Measurements from ENCODE around the gene XRCC4. TPM values are rescaled to one million over a fixed set of nuclear protein-coding genes. Genes with fewer than 3 reads are reported as not detected.

Gene XRCC4
- total and polyA plus RNA-seq, 9 of the 15 experiments (the other 6 are each of a cell fraction or from before 2014, with no cell fraction given) = 13.6 to 61.6 (median 22.4) TPM

- no peak for TF ChIP-seq ZBTB34 (CRISPR knock-in tag; IDR thresholded peaks at IDR 0.05)
- TF ChIP-seq TEAD4 (IDR thresholded peaks at IDR 0.05; ENCODE audit: low read length) = peak; percentile 53; the same call in 1 of the 2 replicates
- no peak for TF ChIP-seq TEAD4 (CRISPR knock-in tag; IDR thresholded peaks at IDR 0.05; ENCODE audit: borderline replicate concordance)
- TF ChIP-seq ARID1B (IDR thresholded peaks at IDR 0.05) = peak; percentile 52; the same call in 1 of the 2 replicates
- TF ChIP-seq ZNF766 (CRISPR knock-in tag; conservative IDR thresholded peaks at IDR 0.05) = 0 out of 2 replicates have a peak, but pooled peaks have one; percentile 50
- no peak for TF ChIP-seq MEF2D (tag; conservative IDR thresholded peaks at IDR 0.05; ENCODE audit: low read depth)
- no peak for TF ChIP-seq CBFB (CRISPR knock-in tag; IDR thresholded peaks at IDR 0.05)
- TF ChIP-seq CBFA2T3 (IDR thresholded peaks at IDR 0.05) = peak; percentile 58
- TF ChIP-seq EWSR1 (IDR thresholded peaks at IDR 0.05; ENCODE audit: borderline replicate concordance, low read depth, partially characterized antibody) = no peak
- TF ChIP-seq TAF7 (tag; IDR thresholded peaks at IDR 0.05) = no peak
- no peak for TF ChIP-seq NR3C1 (CRISPR knock-in tag; IDR thresholded peaks at IDR 0.05)
- no peak for TF ChIP-seq CBX5 (IDR thresholded peaks at IDR 0.05; ENCODE audit: borderline replicate concordance, low read depth)
- TF ChIP-seq MXD1 (CRISPR knock-in tag; IDR thresholded peaks at IDR 0.05; ENCODE audit: borderline replicate concordance, poor library complexity, severe bottlenecking) = no peak
- TF ChIP-seq ZKSCAN3 (CRISPR knock-in tag; IDR thresholded peaks at IDR 0.05) = no peak
- TF ChIP-seq CEBPG (CRISPR knock-in tag; IDR thresholded peaks at IDR 0.05) = no peak
- peak in 1 of 2 experiments; percentile 23; a peak in 1 of 4 replicates for TF ChIP-seq CEBPG (tag; conservative IDR thresholded peaks at IDR 0.05 in 1 of 2, IDR thresholded peaks at IDR 0.05 in 1 of 2)
- peak; percentile 76 for TF ChIP-seq NCOR1 (IDR thresholded peaks at IDR 0.05)
- TF ChIP-seq ZNF316 (IDR thresholded peaks at IDR 0.05) = no peak
- no peak for TF ChIP-seq SRSF3 (IDR thresholded peaks at IDR 0.05; ENCODE audit: insufficient read depth, low read length)
- TF ChIP-seq TFAM (CRISPR knock-in tag; conservative IDR thresholded peaks at IDR 0.05) = no peak
- TF ChIP-seq NCOA2 (IDR thresholded peaks at IDR 0.05; ENCODE audit: partially characterized antibody in 2 of 2) = no peak
- no peak for TF ChIP-seq ZNF232 (CRISPR knock-in tag; IDR thresholded peaks at IDR 0.05)
- no peak for TF ChIP-seq BRD4 (IDR thresholded peaks at IDR 0.05)
These were observed 319.3 kb downstream of the XRCC4 start (continued) for GRCh38 chr5:83396662-83397061.
